ENCODE results near the gene IL33. TPM values are rescaled to one million over a fixed set of nuclear protein-coding genes. Genes with fewer than 3 reads are reported as not detected.

Gene IL33
- polyA plus RNA-seq, 1 donor from 2014 or later, result not detected

DNA sequence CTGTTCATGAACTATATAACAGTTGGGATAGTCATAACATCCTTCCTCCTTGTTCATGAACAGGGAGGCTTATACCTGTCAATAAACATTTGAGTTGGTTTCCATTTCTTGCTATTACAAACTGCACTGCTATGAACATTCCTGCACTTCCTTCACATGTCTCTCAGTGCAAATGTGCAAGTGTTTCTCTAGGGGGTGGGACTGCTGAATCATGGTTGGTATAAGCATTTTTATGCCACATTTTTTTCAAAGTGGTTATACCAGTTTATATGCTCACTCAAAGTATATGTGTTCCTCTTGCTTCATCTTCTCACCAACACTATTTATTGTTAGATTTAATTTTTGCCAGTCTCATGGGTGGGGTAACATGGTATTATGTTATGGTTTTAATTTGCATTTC, 86.8 kb downstream of the IL33 start:
- H3K4me2 ChIP-seq (ENCODE audit: low read length), result no peak overlapping the region
- H3K27me3 ChIP-seq (ENCODE audit: insufficient read depth, low read depth, low read length), result no peaks in the 10 kb centered on the region
- no peak overlapping the region for H3K4me3 ChIP-seq (ENCODE audit: low read length)
- no peaks in the 10 kb centered on the region for H3K36me3 ChIP-seq (ENCODE audit: insufficient read depth, low read length)
- H2AFZ ChIP-seq (ENCODE audit: low read depth, low read length), result no peak overlapping the region
- H3K79me2 ChIP-seq (replicated peaks; ENCODE audit: insufficient read depth, low read length), result no peaks in the 10 kb centered on the region
- TF ChIP-seq POLR2AphosphoS5 (IDR thresholded peaks at IDR 0.05) (no peak), TAF1 (IDR thresholded peaks at IDR 0.05; ENCODE audit: low read depth) (no peak), EP300 (conservative IDR thresholded peaks at IDR 0.05; ENCODE audit: poor library complexity, severe bottlenecking) (no peak), RAD21 (conservative IDR thresholded peaks at IDR 0.05) (no peak), MXI1 (conservative IDR thresholded peaks at IDR 0.05; ENCODE audit: poor library complexity, severe bottlenecking) (no peak), SMC3 (conservative IDR thresholded peaks at IDR 0.05; ENCODE audit: poor library complexity) (no peak), EZH2 (IDR thresholded peaks at IDR 0.05; ENCODE audit: borderline replicate concordance, insufficient read depth, low read length, poor library complexity, severe bottlenecking) (no peak)
- TF ChIP-seq, protein P1, sequence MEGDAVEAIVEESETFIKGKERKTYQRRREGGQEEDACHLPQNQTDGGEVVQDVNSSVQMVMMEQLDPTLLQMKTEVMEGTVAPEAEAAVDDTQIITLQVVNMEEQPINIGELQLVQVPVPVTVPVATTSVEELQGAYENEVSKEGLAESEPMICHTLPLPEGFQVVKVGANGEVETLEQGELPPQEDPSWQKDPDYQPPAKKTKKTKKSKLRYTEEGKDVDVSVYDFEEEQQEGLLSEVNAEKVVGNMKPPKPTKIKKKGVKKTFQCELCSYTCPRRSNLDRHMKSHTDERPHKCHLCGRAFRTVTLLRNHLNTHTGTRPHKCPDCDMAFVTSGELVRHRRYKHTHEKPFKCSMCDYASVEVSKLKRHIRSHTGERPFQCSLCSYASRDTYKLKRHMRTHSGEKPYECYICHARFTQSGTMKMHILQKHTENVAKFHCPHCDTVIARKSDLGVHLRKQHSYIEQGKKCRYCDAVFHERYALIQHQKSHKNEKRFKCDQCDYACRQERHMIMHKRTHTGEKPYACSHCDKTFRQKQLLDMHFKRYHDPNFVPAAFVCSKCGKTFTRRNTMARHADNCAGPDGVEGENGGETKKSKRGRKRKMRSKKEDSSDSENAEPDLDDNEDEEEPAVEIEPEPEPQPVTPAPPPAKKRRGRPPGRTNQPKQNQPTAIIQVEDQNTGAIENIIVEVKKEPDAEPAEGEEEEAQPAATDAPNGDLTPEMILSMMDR (IDR thresholded peaks at IDR 0.05; ENCODE audit: poor library complexity, severe bottlenecking), result no peak
- TF ChIP-seq, protein P2, sequence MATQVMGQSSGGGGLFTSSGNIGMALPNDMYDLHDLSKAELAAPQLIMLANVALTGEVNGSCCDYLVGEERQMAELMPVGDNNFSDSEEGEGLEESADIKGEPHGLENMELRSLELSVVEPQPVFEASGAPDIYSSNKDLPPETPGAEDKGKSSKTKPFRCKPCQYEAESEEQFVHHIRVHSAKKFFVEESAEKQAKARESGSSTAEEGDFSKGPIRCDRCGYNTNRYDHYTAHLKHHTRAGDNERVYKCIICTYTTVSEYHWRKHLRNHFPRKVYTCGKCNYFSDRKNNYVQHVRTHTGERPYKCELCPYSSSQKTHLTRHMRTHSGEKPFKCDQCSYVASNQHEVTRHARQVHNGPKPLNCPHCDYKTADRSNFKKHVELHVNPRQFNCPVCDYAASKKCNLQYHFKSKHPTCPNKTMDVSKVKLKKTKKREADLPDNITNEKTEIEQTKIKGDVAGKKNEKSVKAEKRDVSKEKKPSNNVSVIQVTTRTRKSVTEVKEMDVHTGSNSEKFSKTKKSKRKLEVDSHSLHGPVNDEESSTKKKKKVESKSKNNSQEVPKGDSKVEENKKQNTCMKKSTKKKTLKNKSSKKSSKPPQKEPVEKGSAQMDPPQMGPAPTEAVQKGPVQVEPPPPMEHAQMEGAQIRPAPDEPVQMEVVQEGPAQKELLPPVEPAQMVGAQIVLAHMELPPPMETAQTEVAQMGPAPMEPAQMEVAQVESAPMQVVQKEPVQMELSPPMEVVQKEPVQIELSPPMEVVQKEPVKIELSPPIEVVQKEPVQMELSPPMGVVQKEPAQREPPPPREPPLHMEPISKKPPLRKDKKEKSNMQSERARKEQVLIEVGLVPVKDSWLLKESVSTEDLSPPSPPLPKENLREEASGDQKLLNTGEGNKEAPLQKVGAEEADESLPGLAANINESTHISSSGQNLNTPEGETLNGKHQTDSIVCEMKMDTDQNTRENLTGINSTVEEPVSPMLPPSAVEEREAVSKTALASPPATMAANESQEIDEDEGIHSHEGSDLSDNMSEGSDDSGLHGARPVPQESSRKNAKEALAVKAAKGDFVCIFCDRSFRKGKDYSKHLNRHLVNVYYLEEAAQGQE (IDR thresholded peaks at IDR 0.05; ENCODE audit: borderline replicate concordance), result no peak
- no peaks in the 10 kb centered on the region for H3F3A ChIP-seq (ENCODE audit: insufficient read depth, low read length, poor library complexity, severe bottlenecking)
- no peak overlapping the region for H3K9ac ChIP-seq (ENCODE audit: low read length)
- H4K20me1 ChIP-seq (ENCODE audit: insufficient read depth), result no peaks in the 10 kb centered on the region
- H3K27ac ChIP-seq (ENCODE audit: low read length), result no peak overlapping the region
- no peaks in the 10 kb centered on the region for H3K9me3 ChIP-seq (ENCODE audit: low read length)
- H3K9me2 ChIP-seq (ENCODE audit: insufficient read depth, low read length), result no peaks in the 10 kb centered on the region

DNA sequence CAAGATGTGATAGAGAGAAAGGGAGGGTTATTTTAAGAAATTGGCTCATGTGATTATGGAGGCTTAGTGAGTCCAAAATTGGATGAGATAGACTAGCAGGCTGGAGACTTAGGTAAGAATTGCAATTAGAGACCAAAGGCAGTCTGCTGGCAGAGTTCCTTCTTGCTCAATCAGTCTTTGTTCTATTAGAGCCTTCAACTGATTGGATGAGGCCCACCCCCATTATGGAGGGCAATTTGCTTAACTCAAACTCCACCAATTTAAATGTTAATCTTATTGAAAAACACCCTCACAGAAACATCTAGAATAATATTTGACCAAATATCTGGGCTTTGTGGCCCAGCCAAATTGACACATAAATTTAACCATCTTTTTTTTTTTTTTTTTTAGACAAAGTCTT, 88.6 kb downstream of the IL33 start:
- no peak overlapping the region for H2AFZ ChIP-seq (ENCODE audit: low read depth, low read length)
- no peak for TF ChIP-seq RAD21 (conservative IDR thresholded peaks at IDR 0.05)
- no peak for TF ChIP-seq EZH2 (IDR thresholded peaks at IDR 0.05; ENCODE audit: borderline replicate concordance, insufficient read depth, low read length, poor library complexity, severe bottlenecking)
- TF ChIP-seq TAF1 (IDR thresholded peaks at IDR 0.05; ENCODE audit: low read depth), result no peak
- no peak for TF ChIP-seq EP300 (conservative IDR thresholded peaks at IDR 0.05; ENCODE audit: poor library complexity, severe bottlenecking)
- no peaks in the 10 kb centered on the region for H3K27me3 ChIP-seq (ENCODE audit: insufficient read depth, low read depth, low read length)
- H3K4me3 ChIP-seq (ENCODE audit: low read length), result no peak overlapping the region
- H3K79me2 ChIP-seq (replicated peaks; ENCODE audit: insufficient read depth, low read length), result no peaks in the 10 kb centered on the region
- no peak overlapping the region for H3K4me2 ChIP-seq (ENCODE audit: low read length)
- no peaks in the 10 kb centered on the region for H3K9me3 ChIP-seq (ENCODE audit: low read length)
- H4K20me1 ChIP-seq (ENCODE audit: insufficient read depth), result no peaks in the 10 kb centered on the region
- H3F3A ChIP-seq (ENCODE audit: insufficient read depth, low read length, poor library complexity, severe bottlenecking), result no peaks in the 10 kb centered on the region
- H3K27ac ChIP-seq (ENCODE audit: low read length), result no peak overlapping the region
- H3K36me3 ChIP-seq (ENCODE audit: insufficient read depth, low read length), result no peaks in the 10 kb centered on the region
- H3K9ac ChIP-seq (ENCODE audit: low read length), result no peak overlapping the region
- H3K9me2 ChIP-seq (ENCODE audit: insufficient read depth, low read length), result no peaks in the 10 kb centered on the region
